Left ventricle myocardium inferior (tissue), 1 donor: ENCODE measurements around the gene ZDHHC14. TPM values are rescaled to one million over a fixed set of nuclear protein-coding genes. Genes with fewer than 3 reads are reported as not detected.

Experiments used
- DNase-seq: peaks from one replicate; pipeline ENCODE4 v3.0.0-alpha.2; 2020
- H3K27ac ChIP-seq: fragments of 200-600 bp; replicated peaks from 2 replicates; pipeline ENCODE4 v1.8.0; 2021
- H3K27me3 ChIP-seq: fragments of 200-600 bp; 2 replicates; pipeline ENCODE4 v1.8.0; 2021; ENCODE audit warnings: low read depth
- H3K36me3 ChIP-seq: fragments of 200-600 bp; 2 replicates; pipeline ENCODE4 v1.8.0; 2021
- H3K4me1 ChIP-seq: fragments of 200-600 bp; 2 replicates; pipeline ENCODE4 v1.8.0; 2021
- H3K4me3 ChIP-seq: fragments of 200-600 bp; 2 replicates; pipeline ENCODE4 v1.8.0; 2021; ENCODE audit warnings: mild to moderate bottlenecking, moderate library complexity
- H3K9me3 ChIP-seq: fragments of 200-600 bp; replicated peaks from 2 replicates; pipeline ENCODE4 v1.8.0; 2021
- CTCF ChIP-seq: fragments of 200-600 bp; IDR thresholded peaks from 2 replicates; pipeline ENCODE4 v1.8.0; 2021; ENCODE audit warnings: antibody characterized with exemption, mild to moderate bottlenecking, borderline replicate concordance
- intact Hi-C: fragments of 100-400 bp; cut with micrococcal nuclease; formaldehyde crosslinking; loops from one replicate; pipeline ENCODE4 v1.11.0; 2022
- total RNA-seq: library from RNA; stranded (reverse); fragmentation: NEBNext Ultra II Directional; extraction: Animal tissue kit (Norgen Biotek cat#: 25700); gene quantifications from one replicate; pipeline ENCODE4 v1.2.1, GENCODE V29; 2021
- donor health status: DM: no; HTN: yes; CAD: no; lungs with severe emphysema.

The ZDHHC14 gene
- total RNA-seq, 1 donor from 2014 or later, result 10.0 TPM

- H3K27me3 ChIP-seq, result no peaks in the 10 kb centered on the region
- no peak overlapping the region for H3K4me3 ChIP-seq
- intact Hi-C loops, result no loop called here
- peaks cover 57% of the 10 kb centered on the region for H3K4me1 ChIP-seq
- no peak overlapping the region for H3K27ac ChIP-seq
- peaks cover 12% of the 10 kb centered on the region for H3K36me3 ChIP-seq
- no peak for DNase-seq
- H3K9me3 ChIP-seq, result no peaks in the 10 kb centered on the region
- no peak for TF ChIP-seq CTCF
Measured at GRCh38 chr6:157539421-157539822, 158.4 kb downstream of the ZDHHC14 start.

- H3K4me1 ChIP-seq, result peaks cover 53% of the 10 kb centered on the region
- H3K9me3 ChIP-seq, result no peaks in the 10 kb centered on the region
- no peak overlapping the region for H3K4me3 ChIP-seq
- no peaks in the 10 kb centered on the region for H3K27me3 ChIP-seq
- peaks cover 14% of the 10 kb centered on the region for H3K36me3 ChIP-seq
- TF ChIP-seq CTCF, result no peak
- no peak overlapping the region for H3K27ac ChIP-seq
- intact Hi-C loops, result no loop called here
- no peak for DNase-seq
Measured at GRCh38 chr6:157539900-157540752, 159.1 kb downstream of the ZDHHC14 start.

GRCh38 chr6:157541618-157542413, 160.8 kb downstream of the ZDHHC14 start:
- Histone ChIP-seq H3K4me1 (peaks cover 38% of the 10 kb centered on the region), H3K4me3 (no peak overlapping the region), H3K36me3 (peaks cover 14% of the 10 kb centered on the region), H3K27ac (no peak overlapping the region), H3K9me3 (no peaks in the 10 kb centered on the region), H3K27me3 (no peaks in the 10 kb centered on the region)
- intact Hi-C loops, result no loop called here
- no peak for TF ChIP-seq CTCF
- DNase-seq, result no peak

GRCh38 chr6:157542414-157543160, 161.6 kb downstream of the ZDHHC14 start:
- DNase-seq, result no peak
- Histone ChIP-seq H3K36me3 (peaks cover 14% of the 10 kb centered on the region), H3K9me3 (no peaks in the 10 kb centered on the region), H3K27me3 (no peaks in the 10 kb centered on the region), H3K4me1 (peaks cover 33% of the 10 kb centered on the region), H3K4me3 (no peak overlapping the region), H3K27ac (no peak overlapping the region)
- no peak for TF ChIP-seq CTCF
- intact Hi-C loops, result no loop called here

GRCh38 chr6:157546321-157546720, 165.3 kb downstream of the ZDHHC14 start:
- H3K27me3 ChIP-seq, result no peaks in the 10 kb centered on the region

More at GRCh38 chr6:157546321-157546720, 165.3 kb downstream of the ZDHHC14 start:
- H3K9me3 ChIP-seq, result no peaks in the 10 kb centered on the region
- H3K4me3 ChIP-seq, result no peak overlapping the region
- peaks cover 14% of the 10 kb centered on the region for H3K36me3 ChIP-seq
- no peak overlapping the region for H3K27ac ChIP-seq
- TF ChIP-seq CTCF, result no peak
- intact Hi-C loops, result no loop called here
- no peak for DNase-seq
- peaks cover 15% of the 10 kb centered on the region for H3K4me1 ChIP-seq
